ENCODE measurements around the gene SDHB. TPM values are rescaled to one million over a fixed set of nuclear protein-coding genes. Genes with fewer than 3 reads are reported as not detected.
A peak's percentile ranks its signal among the peaks of the same experiment; 100 is the strongest.

Gene SDHB
- total RNA-seq, 1 donor from 2014 or later, result 47.2 TPM

DNA sequence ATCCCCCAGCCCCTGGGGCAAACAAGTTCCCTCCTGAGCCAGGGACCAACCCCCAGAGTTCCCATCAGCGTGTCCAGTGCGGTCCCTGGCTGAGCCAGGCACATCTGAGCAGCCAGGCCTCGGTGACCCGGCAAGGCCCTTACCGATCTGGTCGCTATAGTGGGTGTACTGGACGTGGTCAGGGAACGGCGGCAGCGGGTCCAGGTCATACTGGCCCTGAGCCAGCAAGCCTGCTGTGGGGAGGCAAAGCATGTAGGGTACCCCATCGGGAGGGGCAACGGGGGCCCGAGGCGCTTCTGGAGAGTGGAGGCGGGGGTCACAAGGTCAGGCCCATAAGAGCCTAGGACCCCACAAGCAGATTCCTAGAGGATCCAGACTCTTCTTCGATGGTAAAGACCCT, 76.9 kb downstream of the SDHB start:
- Mint-ChIP-seq H3K4me1 (peaks cover 47% of the 10 kb centered on the region), H3K36me3 (ENCODE audit: low read depth) (no peaks in the 10 kb centered on the region), H3K27me3 (ENCODE audit: low read depth) (peaks cover 8% of the 10 kb centered on the region), H3K27ac (ENCODE audit: unreplicated experiment) (no peak overlapping the region), H3K9me3 (no peaks in the 10 kb centered on the region), H3K4me3 (peak overlapping the region; percentile 69)
- TF ChIP-seq, protein P1, sequence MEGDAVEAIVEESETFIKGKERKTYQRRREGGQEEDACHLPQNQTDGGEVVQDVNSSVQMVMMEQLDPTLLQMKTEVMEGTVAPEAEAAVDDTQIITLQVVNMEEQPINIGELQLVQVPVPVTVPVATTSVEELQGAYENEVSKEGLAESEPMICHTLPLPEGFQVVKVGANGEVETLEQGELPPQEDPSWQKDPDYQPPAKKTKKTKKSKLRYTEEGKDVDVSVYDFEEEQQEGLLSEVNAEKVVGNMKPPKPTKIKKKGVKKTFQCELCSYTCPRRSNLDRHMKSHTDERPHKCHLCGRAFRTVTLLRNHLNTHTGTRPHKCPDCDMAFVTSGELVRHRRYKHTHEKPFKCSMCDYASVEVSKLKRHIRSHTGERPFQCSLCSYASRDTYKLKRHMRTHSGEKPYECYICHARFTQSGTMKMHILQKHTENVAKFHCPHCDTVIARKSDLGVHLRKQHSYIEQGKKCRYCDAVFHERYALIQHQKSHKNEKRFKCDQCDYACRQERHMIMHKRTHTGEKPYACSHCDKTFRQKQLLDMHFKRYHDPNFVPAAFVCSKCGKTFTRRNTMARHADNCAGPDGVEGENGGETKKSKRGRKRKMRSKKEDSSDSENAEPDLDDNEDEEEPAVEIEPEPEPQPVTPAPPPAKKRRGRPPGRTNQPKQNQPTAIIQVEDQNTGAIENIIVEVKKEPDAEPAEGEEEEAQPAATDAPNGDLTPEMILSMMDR (conservative IDR thresholded peaks at IDR 0.05), result no peak
- no peak for DNase-seq (ENCODE audit: low read depth, low spot score)

DNA sequence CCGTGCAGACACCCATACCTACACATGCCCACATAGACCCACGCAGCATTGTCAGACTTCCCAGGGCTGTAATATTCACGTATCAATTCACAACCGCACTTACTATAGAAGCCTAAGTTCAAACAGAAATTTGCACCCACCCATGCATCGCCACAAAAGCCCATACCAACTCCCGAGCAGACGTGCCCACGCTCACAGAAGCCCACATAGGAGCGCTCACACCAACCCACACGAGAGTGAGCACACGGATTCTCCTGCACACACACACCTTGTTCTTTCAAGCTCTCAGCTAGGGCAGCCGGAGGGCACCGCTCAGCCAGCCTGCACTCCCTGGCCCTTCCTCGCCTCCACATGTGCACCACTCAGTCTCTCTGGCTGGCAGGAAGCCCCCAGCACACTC, 78.0 kb downstream of the SDHB start:
- peak overlapping the region; percentile 45 for H3K27ac Mint-ChIP-seq (ENCODE audit: unreplicated experiment)
- TF ChIP-seq, protein P1 (conservative IDR thresholded peaks at IDR 0.05), result no peak
- H3K4me1 Mint-ChIP-seq, result peaks cover 44% of the 10 kb centered on the region
- H3K27me3 Mint-ChIP-seq (ENCODE audit: low read depth), result peaks cover under 1% of the 10 kb centered on the region
- H3K4me3 Mint-ChIP-seq, result peak overlapping the region; percentile 78
- no peaks in the 10 kb centered on the region for H3K9me3 Mint-ChIP-seq
- no peak for DNase-seq (ENCODE audit: low read depth, low spot score)
- H3K36me3 Mint-ChIP-seq (ENCODE audit: low read depth), result no peaks in the 10 kb centered on the region

DNA sequence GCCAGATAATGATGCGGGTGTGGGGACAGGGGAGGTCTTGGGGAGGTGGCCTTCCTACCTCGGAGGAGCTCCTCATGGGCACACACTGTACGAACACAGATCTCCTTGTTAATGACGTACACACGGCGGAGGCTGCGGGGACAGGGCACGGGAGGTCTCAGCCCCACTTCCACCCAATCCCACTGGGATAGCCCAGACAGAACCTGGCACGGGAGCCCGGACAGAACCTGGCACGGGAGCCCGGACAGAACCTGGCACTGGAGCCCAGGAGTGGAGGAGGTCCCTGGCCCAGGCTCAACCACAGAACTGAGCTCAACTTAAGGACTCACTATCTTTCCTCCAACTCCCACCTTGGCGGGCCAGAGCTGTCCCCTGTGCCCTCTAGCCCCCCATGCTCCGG, 78.6 kb downstream of the SDHB start:
- peaks cover 44% of the 10 kb centered on the region for H3K4me1 Mint-ChIP-seq
- TF ChIP-seq, protein P1 (conservative IDR thresholded peaks at IDR 0.05), result no peak
- H3K36me3 Mint-ChIP-seq (ENCODE audit: low read depth), result no peaks in the 10 kb centered on the region
- no peaks in the 10 kb centered on the region for H3K9me3 Mint-ChIP-seq
- H3K27ac Mint-ChIP-seq (ENCODE audit: unreplicated experiment), result no peak overlapping the region
- no peak for DNase-seq (ENCODE audit: low read depth, low spot score)
- H3K4me3 Mint-ChIP-seq, result no peak overlapping the region
- no peaks in the 10 kb centered on the region for H3K27me3 Mint-ChIP-seq (ENCODE audit: low read depth)

DNA sequence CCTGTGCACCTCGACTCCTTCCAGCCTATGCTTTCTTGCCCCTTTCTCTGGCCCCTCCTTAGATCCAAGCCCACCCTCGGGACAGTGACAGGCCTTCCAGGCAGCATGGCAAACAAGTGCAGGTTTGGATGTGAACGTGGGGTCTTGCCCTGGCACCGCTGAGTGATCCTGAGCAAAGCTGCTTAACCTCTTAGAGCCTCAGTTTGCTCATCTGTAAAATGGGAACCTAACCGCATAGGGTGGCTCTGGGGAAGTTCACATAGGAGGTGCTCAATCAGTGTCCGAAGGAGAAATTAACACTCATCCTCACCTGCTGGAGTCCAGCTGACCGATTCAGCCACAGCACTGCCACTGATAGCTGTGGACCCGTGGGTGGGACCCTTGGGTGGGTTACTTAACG, 80.6 kb downstream of the SDHB start:
- no peaks in the 10 kb centered on the region for H3K36me3 Mint-ChIP-seq (ENCODE audit: low read depth)
- H3K27ac Mint-ChIP-seq (ENCODE audit: unreplicated experiment), result no peak overlapping the region
- no peaks in the 10 kb centered on the region for H3K9me3 Mint-ChIP-seq
- TF ChIP-seq, protein P1 (conservative IDR thresholded peaks at IDR 0.05), result no peak
- no peaks in the 10 kb centered on the region for H3K27me3 Mint-ChIP-seq (ENCODE audit: low read depth)
- H3K4me1 Mint-ChIP-seq, result peaks cover 44% of the 10 kb centered on the region
- DNase-seq (ENCODE audit: low read depth, low spot score), result no peak
- no peak overlapping the region for H3K4me3 Mint-ChIP-seq

DNA sequence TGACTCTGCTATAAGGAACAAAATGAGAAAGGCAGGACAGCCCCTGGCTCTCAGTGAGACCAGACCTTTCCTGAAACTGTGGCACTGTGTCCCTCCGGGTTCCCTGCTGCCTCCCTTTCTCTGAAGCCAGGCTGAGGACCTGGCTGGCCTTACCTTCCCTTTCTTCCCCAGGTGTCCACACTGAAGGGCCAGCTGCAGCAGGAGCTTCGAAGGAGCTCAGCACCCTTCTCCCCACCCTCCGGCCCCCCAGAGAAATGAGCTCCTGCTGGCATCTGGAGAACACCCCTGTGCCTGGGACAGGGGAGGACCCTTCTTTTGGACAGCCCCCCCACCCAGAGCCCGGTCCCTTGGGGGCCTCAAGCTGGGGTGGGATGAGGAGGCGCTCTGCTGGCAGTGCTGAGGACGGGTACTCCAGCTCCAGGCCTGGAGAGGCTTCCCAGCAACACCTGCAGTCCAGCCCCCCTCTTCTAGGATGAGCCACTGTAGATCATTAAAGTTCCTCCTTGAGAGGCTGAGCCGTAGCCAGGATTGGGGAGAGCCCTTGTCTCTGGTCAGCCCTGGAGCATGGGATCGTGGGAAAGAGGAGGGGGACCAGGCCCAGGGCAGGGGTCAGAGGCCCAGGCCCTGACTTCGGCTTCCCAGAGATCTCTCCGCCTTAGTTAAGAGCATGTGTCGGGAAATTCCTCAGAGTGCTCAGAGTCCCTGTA, 81.5 kb downstream of the SDHB start:
- H3K4me1 Mint-ChIP-seq, result peaks cover 38% of the 10 kb centered on the region
- TF ChIP-seq, protein P1 (conservative IDR thresholded peaks at IDR 0.05), result no peak
- peak overlapping the region; percentile 80 for H3K4me3 Mint-ChIP-seq
- H3K27ac Mint-ChIP-seq (ENCODE audit: unreplicated experiment), result peak overlapping the region; percentile 83
- DNase-seq (ENCODE audit: low read depth, low spot score), result no peak
- H3K27me3 Mint-ChIP-seq (ENCODE audit: low read depth), result no peaks in the 10 kb centered on the region
- no peaks in the 10 kb centered on the region for H3K9me3 Mint-ChIP-seq
- no peaks in the 10 kb centered on the region for H3K36me3 Mint-ChIP-seq (ENCODE audit: low read depth)

Measured in neural crest cell (in vitro differentiated cells).